HTR-8/SVneo (cell line): ENCODE results near the gene CCL22.
"Not testable (repeated sequence)": the region's sequence is repeated elsewhere in the genome, so short reads cannot be mapped to it uniquely, and the experiment has no call there.

ENCODE experiments used
- DNase-seq: peaks from one replicate; pipeline ENCODE4 v3.0.0; 2011; ENCODE audit warnings: low spot score, mixed read lengths; ENCODE audit not compliant: insufficient read length
- FAIRE-seq: peaks from 2 replicates; lab custom pipeline; 2011; peaks lifted over from hg19 to GRCh38; lab: Jason Lieb, UNC

Gene CCL22

DNA sequence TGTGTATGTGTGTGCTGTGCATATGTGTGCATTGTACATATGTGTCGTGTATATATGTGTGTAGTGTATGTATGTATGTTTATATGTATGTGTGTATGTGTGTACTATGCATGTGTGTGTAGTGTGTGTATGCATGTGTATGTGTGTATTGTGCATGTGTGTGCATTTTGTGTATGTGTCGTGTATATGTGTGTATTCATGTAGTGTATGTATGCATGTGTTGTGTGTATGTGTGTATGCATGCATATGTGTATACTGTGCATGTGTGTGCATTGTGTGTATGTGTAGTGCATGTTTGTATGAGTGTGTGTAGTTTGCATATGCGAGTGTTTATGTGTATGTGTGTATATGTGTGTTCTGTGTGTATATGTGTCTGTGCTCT is 30.5 kb downstream of the CCL22 start:
- DNase-seq (no peak), FAIRE-seq (peak; percentile 99)

DNA sequence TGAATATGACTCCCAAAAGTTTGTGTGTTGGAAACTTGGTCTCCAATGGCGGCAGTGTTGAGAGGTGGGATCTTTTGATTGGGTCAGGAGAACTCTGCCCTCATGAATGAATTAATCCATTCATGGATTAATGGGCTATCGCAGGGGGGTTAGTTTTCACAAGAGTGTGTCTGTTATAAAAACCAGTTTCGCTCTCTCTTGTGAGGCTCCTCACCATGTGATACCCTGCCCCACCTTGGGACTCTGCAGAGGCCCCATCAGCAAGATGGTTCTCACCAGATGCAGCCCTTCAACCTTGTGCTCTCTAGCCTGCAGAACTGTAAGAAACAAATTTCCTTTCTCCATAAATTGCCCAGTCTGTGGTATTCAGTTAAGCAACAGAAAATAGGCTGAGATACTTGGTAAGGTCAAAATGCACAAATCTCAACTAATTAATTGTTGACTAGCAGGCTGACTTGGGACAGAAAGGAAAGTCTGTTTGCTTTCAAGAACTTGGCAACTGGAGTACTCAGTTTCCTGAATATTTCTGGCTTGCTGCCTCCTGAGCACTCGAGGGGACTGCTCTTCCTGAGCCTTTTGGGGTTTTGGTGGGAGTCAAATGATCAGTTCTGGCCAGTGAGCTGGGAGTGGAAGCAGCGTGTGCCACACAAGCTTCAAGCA is 32.2 kb downstream of the CCL22 start:
- no peak for FAIRE-seq
- DNase-seq: no peak

DNA sequence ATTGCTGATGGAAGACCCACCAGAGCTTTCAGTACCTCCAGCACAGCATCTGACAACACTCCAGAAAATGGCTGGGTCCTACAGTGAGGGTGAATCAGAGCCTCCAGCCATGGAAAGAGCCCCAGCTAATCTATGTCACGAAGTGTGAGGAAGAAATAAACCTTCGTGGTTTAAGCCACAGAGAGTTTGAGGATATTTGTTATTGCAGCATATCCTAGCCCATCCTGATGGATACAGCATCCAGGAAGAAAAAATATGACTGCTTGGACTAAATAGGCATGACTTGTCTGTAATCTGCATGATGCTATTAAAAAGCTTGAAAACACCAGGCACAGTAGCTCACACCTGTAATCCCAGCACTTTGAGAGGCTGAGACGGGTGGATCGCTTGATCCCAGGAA is 32.7 kb downstream of the CCL22 start:
- no peak for FAIRE-seq
- DNase-seq: no peak

DNA sequence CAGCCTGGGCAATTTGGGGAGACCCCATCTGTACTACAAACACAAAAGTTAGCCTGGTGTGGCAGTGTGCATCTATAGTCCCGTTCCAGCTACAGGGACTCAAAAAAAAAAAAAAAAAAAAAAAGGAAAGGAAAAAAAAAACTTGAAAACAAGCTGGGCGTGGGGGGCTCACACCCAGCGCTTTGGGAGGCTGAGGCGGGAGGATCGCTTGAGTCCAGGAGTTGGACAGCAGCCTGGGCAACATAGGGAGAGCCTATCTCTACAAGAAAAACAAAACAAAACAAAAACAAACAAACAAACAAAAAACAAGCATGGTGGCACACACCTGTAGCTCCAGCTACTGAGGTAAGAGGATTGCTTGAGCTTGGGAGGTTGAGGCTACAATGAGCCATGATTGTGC is 33.1 kb downstream of the CCL22 start:
- FAIRE-seq: no peak

DNA sequence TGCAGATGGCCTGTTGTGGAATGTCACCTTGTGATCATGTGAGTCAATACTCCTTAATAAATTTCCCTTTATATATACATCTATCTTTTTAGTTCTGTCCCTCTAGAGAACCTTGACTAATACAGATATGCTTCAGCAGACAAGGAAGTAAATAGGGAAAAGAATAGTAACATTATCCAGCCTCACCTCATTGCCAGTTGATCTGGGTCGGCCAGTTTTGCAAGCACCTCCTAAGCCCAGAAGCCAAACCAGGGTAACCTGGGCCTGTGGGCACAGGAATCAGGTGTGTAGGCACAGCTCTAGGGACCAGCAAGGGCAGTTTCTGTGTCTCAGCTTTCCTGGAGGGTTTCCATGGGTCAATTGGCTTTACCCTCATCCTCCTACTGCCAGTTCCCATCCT is 34.1 kb downstream of the CCL22 start:
- no peak for FAIRE-seq
- DNase-seq: no peak

More for the DNA sequence above, 33.1 kb downstream of the CCL22 start:
- DNase-seq: no peak

DNA sequence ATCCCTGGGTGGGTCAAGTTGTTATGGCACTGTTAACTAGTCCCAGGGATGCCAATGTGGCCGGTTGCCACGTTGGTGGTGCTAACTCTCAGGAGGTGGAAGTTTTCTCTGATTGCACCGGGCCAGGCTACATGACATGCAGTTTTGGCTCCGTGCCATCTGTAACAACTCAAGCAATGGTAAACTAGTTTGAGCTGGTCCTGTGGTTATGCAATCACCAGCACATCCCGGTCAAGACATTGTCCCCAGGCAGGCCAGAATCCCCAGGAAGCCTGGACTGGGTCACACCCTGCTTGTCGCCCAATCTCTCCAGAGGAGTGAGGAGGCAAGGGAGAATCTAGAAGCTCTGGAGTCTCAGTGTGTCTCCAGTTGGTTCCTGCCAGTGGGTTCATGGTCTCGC is 35.9 kb downstream of the CCL22 start:
- no peak for FAIRE-seq
- no peak for DNase-seq

DNA sequence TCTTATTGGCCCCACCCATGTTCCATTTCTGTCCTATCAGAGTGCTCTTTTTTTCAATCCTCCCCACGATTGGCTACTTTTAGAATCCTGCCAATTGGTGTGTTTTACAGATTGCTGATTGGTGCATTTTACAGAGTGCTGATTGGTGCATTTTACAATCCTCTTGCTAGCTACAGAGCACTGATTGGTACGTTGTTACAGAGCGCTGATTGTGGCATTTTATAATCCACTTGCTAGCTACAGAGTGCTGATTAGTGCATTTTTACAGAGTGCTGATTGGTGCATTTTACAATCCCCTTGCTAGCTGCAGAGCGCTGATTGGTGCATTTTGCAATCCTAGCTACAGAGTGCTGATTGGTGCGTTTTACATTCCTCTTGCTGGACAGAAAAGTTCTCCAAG is 36.4 kb downstream of the CCL22 start:
- FAIRE-seq: no peak

DNA sequence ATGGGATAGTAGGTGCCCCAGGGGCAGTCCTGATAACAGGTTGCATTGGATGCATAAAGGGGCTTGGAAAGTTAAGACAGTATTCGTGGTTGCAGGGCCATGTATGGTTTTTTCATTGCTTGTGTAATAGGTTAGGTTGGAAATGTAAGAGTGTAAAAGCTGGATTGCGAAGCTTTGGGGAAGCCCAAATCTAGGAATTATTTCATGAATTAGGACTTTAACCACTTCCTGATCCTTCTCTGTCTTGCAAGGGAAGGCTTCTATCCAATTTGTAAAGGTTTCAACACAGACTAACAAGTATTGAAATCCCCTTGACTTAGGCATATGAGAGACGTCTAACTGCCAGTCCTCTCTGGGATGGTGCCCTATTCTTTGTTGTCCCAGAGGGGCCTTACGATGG is 38.2 kb downstream of the CCL22 start:
- no peak for DNase-seq
- no peak for FAIRE-seq

More for the DNA sequence above, 36.4 kb downstream of the CCL22 start:
- no peak for DNase-seq

DNA sequence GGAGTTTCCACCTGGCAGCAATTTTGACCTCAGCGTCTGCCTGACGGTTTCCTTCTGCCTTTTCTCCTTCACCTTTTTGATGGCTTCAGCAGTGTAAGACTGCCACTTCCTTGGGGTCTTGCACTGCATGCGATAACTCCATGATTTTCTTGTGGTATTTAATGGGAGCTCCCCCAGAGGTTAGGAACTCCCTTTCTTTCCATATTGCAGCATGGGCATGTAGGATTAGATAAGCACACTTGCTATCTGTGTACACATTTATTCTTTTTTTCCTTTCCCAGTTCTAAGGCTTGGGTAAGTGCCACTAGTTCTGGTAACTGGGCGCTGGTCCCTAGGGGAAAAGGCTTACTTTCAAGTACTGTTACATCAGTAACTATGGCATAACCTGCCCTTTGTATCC is 38.9 kb downstream of the CCL22 start:
- DNase-seq, FAIRE-seq: not testable (repeated sequence)

DNA sequence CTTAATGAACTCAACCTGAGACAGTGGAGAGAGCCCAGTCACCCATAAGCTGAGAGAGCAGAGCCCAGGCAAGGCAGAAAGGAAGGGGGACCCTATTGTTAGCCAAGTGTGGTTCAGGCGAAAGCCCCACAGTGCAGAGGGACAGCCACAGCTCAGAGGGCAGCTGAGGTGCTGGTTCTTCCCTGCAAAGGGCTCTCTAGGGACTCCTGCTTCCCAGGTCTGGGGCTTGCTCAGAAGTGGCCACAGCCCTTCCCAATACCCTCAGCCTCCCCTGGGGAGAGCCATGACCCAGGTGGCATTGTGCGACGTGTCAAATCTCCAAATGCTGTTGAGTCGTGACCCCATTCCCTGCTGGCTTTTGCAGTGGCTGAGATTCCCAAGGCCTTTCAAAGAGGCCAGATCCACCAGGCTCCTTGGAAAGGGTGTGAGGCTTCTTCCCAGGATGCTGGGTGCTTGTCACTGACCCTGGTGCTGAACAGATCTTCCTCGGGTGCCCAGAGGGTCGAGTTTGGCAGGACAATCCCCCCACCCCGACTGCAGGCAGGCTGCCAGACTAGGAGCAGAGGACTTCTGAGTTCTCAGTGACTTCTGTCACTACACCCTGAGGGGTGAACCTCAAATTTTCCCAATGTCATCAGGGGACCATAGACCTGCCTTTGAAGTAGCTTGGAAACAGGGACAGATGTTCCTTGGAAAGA is 43.5 kb downstream of the CCL22 start:
- no peak for FAIRE-seq

DNA sequence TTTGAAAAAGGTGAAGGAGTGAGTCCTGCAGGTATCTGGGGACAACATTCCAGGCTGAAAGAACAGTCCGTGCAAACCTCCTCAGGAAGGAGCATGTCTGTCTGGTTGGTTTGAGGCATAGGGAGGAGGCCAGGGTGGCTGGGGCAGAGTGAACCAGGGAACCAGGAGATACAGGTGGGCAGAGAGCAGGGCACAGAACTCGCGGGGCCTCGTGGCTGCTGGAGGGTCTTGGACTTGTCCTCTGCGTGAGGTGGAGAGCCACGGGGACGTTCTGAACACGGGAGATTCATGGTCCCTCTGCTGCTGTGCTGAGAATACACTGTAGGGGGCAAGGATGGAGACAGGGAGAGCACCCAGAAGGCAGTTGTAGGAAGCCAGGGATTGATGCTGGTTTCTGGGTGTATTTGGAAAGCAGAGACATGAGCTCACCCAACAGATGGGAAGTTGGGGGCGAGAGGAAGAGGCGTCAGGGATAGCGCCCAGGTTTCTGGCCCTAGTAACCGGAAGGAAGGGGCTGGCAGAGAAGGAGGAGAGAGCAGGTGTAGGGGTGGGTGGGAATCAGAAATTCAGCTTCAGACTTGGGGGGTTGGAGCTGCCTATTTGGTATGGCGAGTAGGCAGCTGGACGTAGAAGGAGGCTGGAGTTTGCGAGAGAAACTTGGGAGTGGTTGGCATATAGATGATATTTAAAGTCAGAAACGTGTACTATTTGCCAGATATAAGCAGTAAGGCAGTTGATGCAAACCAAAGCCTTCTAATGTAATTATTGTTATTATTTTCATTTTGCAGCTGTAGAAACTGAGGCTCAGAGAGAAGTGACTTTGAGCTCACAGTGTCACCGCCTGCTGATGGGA is 45.6 kb downstream of the CCL22 start, which contains the start of gene CCL17:
Gene CCL17 (plus strand): TSS at position 803 of the 853 bp plus-strand sequence. CDS start 9,166 bp downstream, outside the sequence.
- DNase-seq: no peak
- peak; percentile 57 for FAIRE-seq

More for the DNA sequence above, 43.5 kb downstream of the CCL22 start:
- DNase-seq: no peak

DNA sequence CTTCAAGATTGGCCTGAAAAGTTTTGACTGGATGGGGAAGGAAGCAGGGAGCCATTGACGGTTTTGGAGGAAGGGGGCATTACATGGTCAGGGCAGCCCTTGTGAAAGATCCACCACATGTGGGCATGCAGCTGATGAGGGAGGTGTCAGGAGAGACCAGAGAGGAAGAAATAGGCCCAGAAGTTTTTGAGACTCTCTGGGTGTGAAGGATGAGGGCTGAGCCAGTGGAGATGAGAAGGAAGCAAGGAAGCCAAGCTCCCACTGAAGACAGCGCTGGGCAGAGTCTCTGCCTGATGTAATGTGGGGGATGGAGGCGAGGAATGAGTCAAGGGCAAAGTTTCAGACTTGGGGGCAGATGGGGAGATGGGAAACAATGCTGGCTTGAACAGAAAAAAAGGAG is 46.5 kb downstream of the CCL22 start:
- FAIRE-seq: no peak
- no peak for DNase-seq

DNA sequence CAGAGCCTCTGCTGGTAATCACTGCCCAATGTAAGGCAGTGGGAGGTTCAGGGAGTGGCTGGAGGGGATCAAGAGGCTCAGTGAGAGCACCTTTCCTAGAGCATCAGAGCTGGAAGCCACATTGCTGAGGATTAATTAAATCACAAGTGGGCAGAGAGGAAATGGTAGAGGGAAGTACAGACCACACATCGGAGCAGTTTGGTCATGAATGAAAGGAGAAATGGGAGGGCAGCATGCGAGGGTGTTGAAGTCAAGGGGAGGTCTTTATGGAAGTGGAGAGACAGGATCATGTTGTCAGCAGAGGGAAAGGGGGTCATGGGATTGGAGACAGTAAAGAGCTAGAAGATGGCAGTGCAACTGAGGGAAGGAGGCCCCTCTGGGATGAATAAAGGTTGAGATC is 48.3 kb downstream of the CCL22 start:
- FAIRE-seq: no peak
- no peak for DNase-seq

DNA sequence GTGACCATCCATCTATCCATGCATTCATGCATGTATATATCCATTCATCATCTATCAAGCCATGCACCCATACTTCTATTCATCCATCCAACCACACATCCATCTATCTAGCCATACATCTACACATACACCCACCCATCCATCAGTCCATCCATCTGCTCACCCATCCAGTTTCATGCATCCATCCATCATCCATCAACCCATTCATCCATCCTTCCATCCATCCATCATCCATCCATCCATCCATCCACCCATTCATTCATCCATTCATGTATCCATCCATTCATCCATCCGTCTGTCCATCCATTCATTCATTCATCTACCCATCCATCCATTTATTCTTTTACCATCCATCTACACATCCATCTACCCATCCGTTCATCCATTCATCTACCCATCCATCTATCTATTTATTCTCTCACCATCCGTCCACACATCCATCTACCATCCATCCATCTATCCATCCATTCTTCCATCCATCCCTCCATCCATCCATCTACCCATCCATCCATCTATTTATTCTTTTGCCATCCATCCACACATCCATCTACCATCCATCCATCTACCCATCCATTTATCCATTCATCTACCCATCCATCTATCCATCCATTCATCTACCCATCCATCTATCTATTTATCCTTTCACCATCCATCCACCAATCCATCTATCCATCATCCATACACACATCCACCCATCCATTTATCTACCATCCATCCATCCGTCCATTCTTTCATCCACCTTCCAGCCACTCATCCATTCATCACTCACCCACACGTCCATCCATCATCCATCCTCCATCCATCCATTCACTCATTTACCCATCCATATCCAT is 49.2 kb downstream of the CCL22 start:
- DNase-seq (no peak), FAIRE-seq (peak; percentile 80)

DNA sequence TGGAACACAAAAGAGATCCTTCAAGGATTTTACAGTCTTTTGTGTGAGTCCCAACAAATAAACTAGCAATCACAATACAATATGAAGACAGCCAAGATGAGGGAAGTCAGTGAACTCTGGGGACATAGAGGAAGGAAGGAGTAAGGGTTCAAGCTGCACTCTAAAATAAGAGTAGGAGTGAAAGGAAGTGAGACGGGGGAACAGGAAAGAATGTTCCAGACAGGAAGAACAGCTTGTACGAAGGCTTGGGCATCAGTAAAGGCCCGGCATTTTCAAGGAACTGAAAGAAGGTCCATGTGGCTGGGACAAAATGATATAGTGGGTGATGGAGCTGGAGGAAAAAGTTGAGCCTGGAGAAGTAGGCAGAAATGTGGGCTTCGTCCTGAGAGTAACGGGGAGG is 50.5 kb downstream of the CCL22 start:
- DNase-seq: no peak
- FAIRE-seq: no peak

DNA sequence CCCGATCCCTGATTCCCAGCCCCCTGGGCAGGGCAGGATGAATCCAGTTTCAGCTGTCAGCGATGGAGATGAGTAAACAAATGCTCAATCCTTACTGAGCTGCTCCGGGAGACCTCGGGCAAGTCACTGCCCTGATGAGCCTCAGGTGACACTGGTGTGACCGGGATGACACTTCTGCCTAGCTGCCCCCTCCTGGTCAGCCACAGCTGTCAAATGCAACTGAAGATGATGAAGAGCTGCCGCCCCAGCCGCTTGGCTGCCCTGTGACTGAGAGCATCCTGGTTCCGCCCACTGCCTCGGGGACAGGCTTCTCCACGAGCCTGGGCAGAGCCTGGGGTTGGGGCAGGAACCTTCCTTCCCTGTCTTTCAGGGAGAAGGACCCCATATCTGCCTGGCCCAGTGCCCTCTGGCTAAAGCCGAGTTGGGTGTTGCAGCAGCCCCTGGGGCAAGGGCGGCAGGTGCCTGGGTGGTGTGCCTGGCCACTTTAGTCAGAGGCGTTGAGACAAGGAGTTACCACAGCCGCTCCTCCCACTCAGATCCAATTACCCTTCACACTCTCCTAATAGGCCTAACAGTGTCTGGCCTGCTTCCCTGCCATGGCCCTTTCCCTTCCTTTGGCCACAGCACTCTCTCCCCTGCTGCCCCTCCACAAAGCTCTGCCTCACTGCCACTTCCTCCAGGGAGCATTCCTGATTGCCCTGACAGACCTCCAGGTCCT is 51.4 kb downstream of the CCL22 start:
- FAIRE-seq (no peak), DNase-seq (no peak)

DNA sequence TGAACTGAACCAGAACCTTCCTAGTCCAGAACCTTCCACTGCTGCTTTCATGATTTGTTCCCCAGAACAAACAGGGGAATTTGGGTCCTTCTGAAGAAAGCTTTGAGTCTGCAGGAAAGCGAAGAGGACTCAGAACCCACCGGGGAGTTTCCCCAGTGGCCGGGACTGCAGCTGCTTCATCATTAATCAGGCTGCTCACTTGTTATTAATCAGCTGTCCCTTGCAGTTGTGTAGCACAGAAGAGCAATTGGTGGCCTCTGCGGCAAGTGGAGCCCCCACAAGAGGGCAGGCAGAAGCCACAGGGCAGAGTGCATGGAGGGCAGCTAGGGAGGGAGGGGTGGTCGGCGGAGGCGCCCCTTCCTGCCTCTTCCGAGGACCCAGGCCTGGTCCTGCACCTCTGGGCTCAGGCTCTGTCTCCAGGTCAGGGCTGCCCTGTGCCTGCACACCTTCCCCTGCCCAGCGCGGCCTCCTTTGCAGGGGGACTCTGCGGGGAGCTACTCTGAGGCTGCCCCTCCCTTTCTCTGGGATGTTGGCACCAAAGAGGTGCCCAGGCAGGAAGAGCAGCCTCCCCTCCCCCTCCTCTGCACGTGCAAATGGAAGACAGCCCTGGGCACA is 52.9 kb downstream of the CCL22 start:
- DNase-seq: no peak
- FAIRE-seq: no peak

DNA sequence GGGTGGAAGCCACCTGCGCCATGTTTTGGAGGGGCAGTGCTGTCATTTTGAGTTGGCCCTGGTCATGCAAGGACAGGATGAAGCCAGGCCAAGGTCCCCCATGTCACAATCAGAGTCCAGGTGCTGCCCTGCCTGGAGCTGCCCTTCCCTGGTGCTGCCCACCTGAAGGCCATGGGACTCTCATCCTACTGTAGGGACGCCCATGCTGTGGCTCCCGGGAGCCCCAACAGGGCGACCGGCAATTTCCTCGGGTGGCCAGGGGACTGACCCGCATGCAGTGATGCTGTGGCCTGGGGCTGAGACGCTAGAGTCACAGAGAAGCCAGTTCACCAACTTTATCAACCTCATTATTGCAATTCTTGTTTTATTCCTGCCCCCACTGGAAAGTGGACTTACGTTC is 54.0 kb downstream of the CCL22 start:
- FAIRE-seq: no peak
- DNase-seq: no peak

DNA sequence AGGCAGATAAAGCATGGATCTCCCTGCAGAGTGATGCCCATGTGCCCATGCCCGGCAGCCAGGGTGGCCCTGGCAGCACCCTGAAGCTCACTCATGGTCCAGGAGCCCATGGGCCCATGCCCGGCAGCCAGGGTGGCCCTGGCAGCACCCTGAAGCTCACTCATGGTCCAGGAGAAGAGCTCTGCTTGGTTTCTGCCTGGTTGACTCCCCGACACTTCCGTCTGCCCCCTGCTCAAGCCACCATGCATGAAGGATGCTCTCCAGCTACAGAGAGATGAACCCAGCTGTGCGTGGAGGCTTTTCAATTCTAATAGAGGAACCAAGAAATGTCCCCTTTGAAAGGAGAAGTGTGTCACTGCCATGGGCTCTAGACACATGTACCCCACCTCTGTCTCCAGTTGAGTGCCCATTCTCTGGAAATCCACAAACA is 54.7 kb downstream of the CCL22 start:
- FAIRE-seq: no peak

More for the DNA sequence above, 54.7 kb downstream of the CCL22 start:
- no peak for DNase-seq
